Effector memory CD8-positive, alpha-beta T cell (primary cell): ENCODE results near the gene RNF41.

Source experiments
- ATAC-seq: fragments of 150-1000 bp; cut with Tn5 transposase; replicated peaks from 2 replicates; pipeline ENCODE4 v1.10.0; 2021; ENCODE audit warnings: mild to moderate bottlenecking, moderate library complexity
- DNase-seq, 3 experiments: peaks; one replicate each; pipeline ENCODE4 v3.0.0; 2021
- H3K27ac Mint-ChIP-seq, 2 donors: one replicate each; pipeline ENCODE4 v1.8.0; 2022; ENCODE audit warnings: mild to moderate bottlenecking in 2 of 2, mixed read lengths in 2 of 2, moderate library complexity in 2 of 2
- H3K27me3 Mint-ChIP-seq, 2 donors: one replicate each; pipeline ENCODE4 v1.8.0; 2022; ENCODE audit warnings: mixed read lengths in 2 of 2
- H3K36me3 Mint-ChIP-seq: one replicate; pipeline ENCODE4 v1.8.0; 2022; ENCODE audit warnings: mild to moderate bottlenecking, moderate library complexity, mixed read lengths; ENCODE audit not compliant: insufficient read depth
- H3K4me1 Mint-ChIP-seq, 2 donors: one replicate each; pipeline ENCODE4 v1.8.0; 2022; ENCODE audit warnings: low read depth in 2 of 2, mixed read lengths in 2 of 2
- H3K4me3 Mint-ChIP-seq, 2 donors: one replicate each; pipeline ENCODE4 v1.8.0; 2022; ENCODE audit warnings: mild to moderate bottlenecking in 2 of 2, mixed read lengths in 2 of 2, moderate library complexity in 2 of 2
- H3K9me3 Mint-ChIP-seq, 2 donors: one replicate each; pipeline ENCODE4 v1.8.0; 2022; ENCODE audit warnings: mixed read lengths in 2 of 2

The RNF41 gene

DNA sequence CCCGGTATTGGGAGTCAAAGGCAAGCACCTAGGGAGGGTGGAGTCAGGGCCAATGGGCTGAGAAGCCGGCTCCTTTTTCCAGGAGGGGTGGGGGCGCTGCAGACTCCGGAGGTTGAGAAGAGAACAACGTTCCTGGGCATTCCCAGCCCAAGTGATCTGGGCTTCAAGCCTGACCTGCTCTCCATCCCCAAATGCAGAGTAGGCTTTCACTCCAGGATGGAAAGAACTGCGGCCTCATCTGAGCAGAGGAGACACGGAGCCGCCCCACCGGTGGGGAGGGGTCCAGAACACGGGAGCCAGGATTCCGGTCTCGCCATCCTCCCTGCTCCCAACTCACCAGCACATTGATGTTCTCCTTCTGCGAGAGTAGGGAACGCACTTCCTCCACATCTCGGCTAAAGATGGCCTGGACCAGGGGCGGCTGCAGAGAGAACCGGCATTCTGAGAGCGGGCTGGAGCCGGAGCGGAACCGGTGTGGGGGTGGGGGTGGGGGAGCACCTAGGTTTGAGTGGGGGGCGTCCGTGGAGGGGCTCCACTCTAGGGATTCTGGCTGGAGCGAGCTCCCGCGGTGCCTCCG lies 35.9 kb upstream of the RNF41 start:
- ATAC-seq (peak; percentile 5), DNase-seq (no peak)
- no peaks in the 10 kb centered on the region for H3K27me3 Mint-ChIP-seq
- peak overlapping the region; percentile 83 for H3K4me3 Mint-ChIP-seq
- peaks cover 17 to 23% of the 10 kb centered on the region in 2 donors for H3K4me1 Mint-ChIP-seq
- peaks cover 47% of the 10 kb centered on the region for H3K36me3 Mint-ChIP-seq
- peak overlapping the region; percentile 79 to 93 for H3K27ac Mint-ChIP-seq
- no peaks in the 10 kb centered on the region for H3K9me3 Mint-ChIP-seq

DNA sequence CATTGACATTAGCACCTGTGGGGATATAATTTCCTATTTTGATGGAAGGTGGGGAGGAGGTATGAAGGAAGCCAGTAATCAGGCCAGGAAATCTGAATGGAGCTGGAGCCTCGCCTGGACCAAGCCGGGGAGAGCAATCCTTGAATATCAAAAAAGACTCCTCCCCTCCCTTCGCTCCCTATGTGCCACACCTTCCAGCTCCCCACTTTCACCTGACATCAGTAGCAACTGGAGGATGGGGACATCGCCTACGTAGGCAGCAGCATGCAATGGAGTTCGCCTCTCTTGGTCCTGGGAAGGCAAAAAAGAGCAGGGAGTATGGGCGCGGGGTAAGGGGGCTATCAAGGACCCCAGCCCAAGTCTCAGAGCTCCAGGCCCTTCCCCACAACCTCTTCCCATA lies 35.3 kb upstream of the RNF41 start:
- no peak for DNase-seq
- Mint-ChIP-seq H3K9me3 (no peaks in the 10 kb centered on the region), H3K4me3 (peak overlapping the region; percentile 83), H3K36me3 (peaks cover 52% of the 10 kb centered on the region), H3K4me1 (peaks cover 17 to 23% of the 10 kb centered on the region in 2 donors), H3K27me3 (no peaks in the 10 kb centered on the region), H3K27ac (peak overlapping the region; percentile 79 to 93)
- ATAC-seq = no peak

DNA sequence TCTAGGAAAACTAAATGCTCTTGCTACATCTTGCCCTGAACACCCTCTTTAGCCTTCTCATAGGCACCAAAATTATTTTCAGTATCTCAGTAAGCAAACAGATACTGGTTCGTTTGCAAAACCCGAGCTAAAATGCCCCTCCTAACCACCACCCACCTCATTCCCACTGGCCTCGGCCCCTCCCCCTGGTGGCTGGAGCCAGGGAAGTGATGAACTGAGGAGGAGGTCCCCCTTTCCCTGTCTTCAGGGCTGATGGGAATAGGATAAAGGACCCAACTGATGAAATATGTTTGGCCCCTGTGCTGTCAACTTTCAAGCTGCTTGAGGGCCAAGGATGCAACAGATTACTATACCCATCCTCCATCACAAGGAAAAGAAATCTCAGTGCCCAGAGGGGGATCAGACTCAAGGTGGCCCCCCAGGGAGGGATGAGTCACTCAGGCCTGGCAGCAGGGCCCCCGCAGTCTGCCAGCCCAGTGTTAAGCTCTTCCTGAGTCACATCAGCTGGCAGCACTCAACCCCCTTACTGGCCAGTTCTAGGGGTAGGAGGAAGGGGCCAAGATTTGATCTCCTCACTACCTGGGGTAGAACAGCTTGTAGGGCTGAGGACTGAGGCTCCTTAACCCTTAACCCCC lies 34.7 kb upstream of the RNF41 start:
- peak overlapping the region; percentile 65 to 79 for H3K27ac Mint-ChIP-seq
- peaks cover 58% of the 10 kb centered on the region for H3K36me3 Mint-ChIP-seq
- peak overlapping the region; percentile 83 for H3K4me3 Mint-ChIP-seq
- H3K9me3 Mint-ChIP-seq = no peaks in the 10 kb centered on the region
- no peaks in the 10 kb centered on the region for H3K27me3 Mint-ChIP-seq
- H3K4me1 Mint-ChIP-seq = peaks cover 17 to 23% of the 10 kb centered on the region in 2 donors
- no peak for ATAC-seq
- no peak for DNase-seq

DNA sequence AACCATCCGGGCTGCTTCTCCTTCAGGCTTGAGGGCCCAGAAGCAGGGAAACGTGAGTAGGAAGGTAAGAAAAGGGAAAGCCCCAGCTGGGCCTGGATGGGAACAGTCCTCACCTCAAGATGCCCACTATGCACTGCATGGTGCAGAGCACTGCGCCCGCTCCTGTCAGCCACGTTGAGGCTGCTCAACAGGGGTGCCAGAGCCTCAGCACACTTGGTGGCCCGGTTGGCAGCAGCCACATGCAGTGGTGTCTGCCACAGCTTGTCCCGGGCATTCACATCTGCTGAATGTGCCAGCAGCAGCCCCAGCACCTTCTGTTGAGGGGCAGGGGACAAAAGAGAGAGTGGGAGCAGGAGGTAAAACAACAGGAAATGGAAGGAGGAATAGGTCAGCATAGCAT lies 33.9 kb upstream of the RNF41 start:
- DNase-seq = no peak
- Mint-ChIP-seq H3K36me3 (peaks cover 60% of the 10 kb centered on the region), H3K4me3 (peak overlapping the region in 1 of 2 donors; percentile 14), H3K4me1 (peaks cover 17 to 23% of the 10 kb centered on the region in 2 donors), H3K27me3 (no peaks in the 10 kb centered on the region), H3K27ac (peak overlapping the region in 1 of 2 donors; percentile 65), H3K9me3 (no peaks in the 10 kb centered on the region)
- ATAC-seq = no peak

DNA sequence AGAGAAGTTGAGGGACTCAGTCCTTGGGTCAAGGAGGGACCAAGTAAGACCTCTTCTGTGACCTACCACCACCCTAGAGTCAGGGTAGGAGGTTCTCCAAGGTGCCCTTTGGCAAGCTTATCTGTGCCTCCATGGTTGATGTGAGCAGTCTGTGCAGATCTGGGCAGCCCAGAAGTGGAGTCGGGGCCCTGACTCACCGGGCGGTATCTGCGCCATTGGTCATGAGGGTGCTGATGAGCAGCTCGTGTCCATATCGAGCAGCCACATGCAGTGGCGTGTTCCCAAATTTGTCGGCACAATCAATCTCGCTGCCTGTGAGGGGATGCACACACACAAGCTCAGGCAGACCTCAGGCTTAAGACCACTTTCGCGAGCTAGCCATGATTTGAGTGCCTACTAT lies 31.4 kb upstream of the RNF41 start:
- no peak overlapping the region for H3K27ac Mint-ChIP-seq
- H3K27me3 Mint-ChIP-seq = no peaks in the 10 kb centered on the region
- peaks cover 10 to 16% of the 10 kb centered on the region in 2 donors for H3K4me1 Mint-ChIP-seq
- H3K9me3 Mint-ChIP-seq = no peaks in the 10 kb centered on the region
- ATAC-seq (no peak), DNase-seq (no peak)
- H3K36me3 Mint-ChIP-seq = peaks cover 64% of the 10 kb centered on the region
- H3K4me3 Mint-ChIP-seq = no peak overlapping the region

DNA sequence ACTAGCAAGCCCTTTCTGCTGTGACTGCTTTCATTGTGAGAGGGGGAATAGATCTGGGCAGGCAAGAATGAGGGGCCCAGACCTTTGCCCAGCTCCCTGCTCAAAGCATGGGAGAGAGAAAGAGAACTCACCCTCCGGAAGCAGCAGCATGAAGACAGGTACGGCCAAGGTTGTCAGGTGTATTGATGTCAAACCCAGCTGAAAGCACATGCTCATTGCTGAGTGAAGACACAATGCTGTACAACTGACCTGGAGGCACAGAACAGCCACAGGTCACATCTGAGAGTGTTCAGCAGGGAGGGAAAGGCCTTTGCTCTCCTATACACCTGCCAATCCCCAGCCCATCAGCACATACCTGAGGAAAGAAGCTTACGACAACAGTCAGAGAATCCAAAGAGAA lies 30.9 kb upstream of the RNF41 start:
- Mint-ChIP-seq H3K9me3 (no peaks in the 10 kb centered on the region), H3K36me3 (peaks cover 63% of the 10 kb centered on the region), H3K4me1 (peaks cover 10 to 16% of the 10 kb centered on the region in 2 donors), H3K4me3 (no peak overlapping the region), H3K27ac (no peak overlapping the region), H3K27me3 (no peaks in the 10 kb centered on the region)
- ATAC-seq (no peak), DNase-seq (no peak)

DNA sequence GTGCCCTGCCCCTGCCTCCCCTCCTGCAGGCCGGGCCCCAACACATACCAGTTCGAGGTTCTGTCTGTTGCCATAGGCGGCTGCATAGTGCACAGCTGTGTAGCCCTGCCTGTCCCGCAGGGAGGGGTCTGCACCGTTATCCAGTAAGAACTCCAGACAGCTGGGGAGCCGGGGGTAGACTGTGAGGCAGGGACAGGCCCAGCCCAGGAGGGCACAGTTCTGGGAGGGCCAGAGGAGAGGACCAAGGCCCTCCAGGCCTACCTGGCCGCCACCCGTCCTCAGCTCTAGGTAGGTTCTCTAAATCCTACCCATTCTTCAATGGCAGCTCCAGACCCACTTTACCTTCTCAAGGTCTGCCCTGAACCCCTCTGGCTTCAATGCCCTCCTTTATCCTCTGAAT lies 27.0 kb upstream of the RNF41 start:
- no peak for DNase-seq
- no peak overlapping the region for H3K4me3 Mint-ChIP-seq
- no peaks in the 10 kb centered on the region for H3K9me3 Mint-ChIP-seq
- H3K36me3 Mint-ChIP-seq = peaks cover 70% of the 10 kb centered on the region
- no peaks in the 10 kb centered on the region for H3K4me1 Mint-ChIP-seq
- H3K27me3 Mint-ChIP-seq = no peaks in the 10 kb centered on the region
- H3K27ac Mint-ChIP-seq = no peak overlapping the region
- ATAC-seq = no peak

DNA sequence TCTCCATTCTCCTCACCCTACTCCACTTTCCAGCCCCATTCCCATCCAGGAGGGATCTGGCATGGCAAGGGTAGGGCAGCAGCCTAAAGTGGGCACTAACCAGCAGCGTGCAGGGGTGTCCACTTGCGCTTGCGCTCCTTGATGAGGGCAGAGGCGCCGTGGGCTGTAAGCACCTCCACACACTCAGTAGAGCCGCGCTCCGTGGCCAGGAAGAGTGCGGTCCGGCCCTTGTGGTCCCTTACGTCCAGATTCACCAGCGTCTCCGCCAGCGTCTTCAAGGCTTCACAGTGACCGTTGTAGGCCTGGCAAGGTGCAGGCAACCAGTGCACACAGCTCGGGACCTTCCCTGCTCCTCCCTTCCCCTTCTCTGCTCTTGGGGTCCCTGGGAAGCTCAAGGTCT lies 26.2 kb upstream of the RNF41 start:
- no peaks in the 10 kb centered on the region for H3K27me3 Mint-ChIP-seq
- H3K9me3 Mint-ChIP-seq = no peaks in the 10 kb centered on the region
- no peak overlapping the region for H3K27ac Mint-ChIP-seq
- DNase-seq = no peak
- peaks cover 67% of the 10 kb centered on the region for H3K36me3 Mint-ChIP-seq
- no peak overlapping the region for H3K4me3 Mint-ChIP-seq
- no peaks in the 10 kb centered on the region for H3K4me1 Mint-ChIP-seq
- no peak for ATAC-seq

DNA sequence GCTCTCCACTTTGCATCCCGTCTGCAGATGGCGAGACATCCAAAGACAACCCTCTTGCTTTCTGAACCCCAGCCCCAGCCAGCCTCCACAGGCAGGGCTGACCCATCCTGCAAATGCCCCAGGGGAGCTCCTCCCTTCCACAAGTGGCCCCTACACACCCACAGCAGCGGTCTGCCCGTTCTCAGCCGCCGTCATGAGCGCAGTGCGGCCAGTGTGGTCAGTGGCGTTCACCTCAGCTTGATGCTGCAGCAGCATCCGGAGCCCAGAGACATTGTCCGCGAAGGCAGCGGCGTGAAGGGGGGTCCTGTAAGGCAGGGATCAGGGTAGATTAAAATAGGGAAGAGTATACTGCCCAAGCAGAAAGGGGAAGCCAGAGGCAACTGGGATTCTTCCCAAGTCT lies 22.8 kb upstream of the RNF41 start:
- H3K27ac Mint-ChIP-seq = no peak overlapping the region
- DNase-seq (no peak), ATAC-seq (no peak)
- H3K4me3 Mint-ChIP-seq = no peak overlapping the region
- H3K4me1 Mint-ChIP-seq = peaks cover 0 to 1% of the 10 kb centered on the region in 2 donors
- peaks cover 58% of the 10 kb centered on the region for H3K36me3 Mint-ChIP-seq
- no peaks in the 10 kb centered on the region for H3K9me3 Mint-ChIP-seq
- no peaks in the 10 kb centered on the region for H3K27me3 Mint-ChIP-seq

DNA sequence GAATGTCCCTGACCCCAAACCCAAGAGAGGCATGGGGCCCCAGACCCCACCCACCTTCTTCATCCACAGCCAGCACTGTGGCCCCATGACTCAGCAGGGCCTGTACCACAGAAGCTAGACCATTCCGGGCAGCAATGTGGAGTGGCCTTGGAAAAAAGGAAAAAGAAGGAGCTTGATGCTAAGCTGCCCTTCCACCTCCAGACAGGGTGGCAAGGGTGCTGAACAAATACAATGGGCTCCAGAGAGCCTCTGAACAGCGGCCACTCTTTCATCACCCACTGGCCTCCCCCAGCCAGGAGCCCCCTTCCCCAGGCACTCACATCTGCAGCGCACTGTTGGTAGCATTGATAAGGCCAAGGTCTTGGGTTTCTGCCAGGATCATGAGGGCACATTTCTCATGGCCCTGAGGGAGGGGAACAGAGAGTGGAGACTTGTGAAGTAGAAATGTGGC lies 22.0 kb upstream of the RNF41 start:
- H3K4me3 Mint-ChIP-seq = no peak overlapping the region
- no peaks in the 10 kb centered on the region for H3K27me3 Mint-ChIP-seq
- no peak overlapping the region for H3K27ac Mint-ChIP-seq
- ATAC-seq (no peak), DNase-seq (no peak)
- H3K4me1 Mint-ChIP-seq = peaks cover 0 to 1% of the 10 kb centered on the region in 2 donors
- H3K36me3 Mint-ChIP-seq = peaks cover 51% of the 10 kb centered on the region
- no peaks in the 10 kb centered on the region for H3K9me3 Mint-ChIP-seq

DNA sequence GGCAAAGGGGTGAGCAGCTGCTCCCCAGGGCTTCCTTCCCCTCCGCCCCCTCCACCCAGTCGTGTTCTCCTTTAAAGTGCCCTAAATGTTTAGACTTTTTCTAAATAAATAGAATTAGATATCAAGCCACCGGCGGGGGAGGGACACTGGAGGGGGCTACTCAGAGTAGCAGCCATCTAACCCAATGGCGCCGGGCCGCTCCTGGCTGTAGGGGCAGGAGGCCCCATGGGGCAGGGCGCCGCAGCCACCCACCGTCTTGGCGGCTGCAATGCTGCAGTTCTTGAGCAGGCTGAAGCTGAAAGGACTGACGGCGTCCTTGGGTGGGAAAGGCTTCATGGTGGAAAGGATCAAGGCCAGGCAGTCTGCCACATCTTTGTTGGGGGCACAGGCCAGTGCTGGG lies 21.3 kb upstream of the RNF41 start:
- no peak overlapping the region for H3K27ac Mint-ChIP-seq
- H3K27me3 Mint-ChIP-seq = no peaks in the 10 kb centered on the region
- DNase-seq (no peak), ATAC-seq (no peak)
- no peak overlapping the region for H3K4me3 Mint-ChIP-seq
- peaks cover 0 to 1% of the 10 kb centered on the region in 2 donors for H3K4me1 Mint-ChIP-seq
- peaks cover 48% of the 10 kb centered on the region for H3K36me3 Mint-ChIP-seq
- no peaks in the 10 kb centered on the region for H3K9me3 Mint-ChIP-seq

DNA sequence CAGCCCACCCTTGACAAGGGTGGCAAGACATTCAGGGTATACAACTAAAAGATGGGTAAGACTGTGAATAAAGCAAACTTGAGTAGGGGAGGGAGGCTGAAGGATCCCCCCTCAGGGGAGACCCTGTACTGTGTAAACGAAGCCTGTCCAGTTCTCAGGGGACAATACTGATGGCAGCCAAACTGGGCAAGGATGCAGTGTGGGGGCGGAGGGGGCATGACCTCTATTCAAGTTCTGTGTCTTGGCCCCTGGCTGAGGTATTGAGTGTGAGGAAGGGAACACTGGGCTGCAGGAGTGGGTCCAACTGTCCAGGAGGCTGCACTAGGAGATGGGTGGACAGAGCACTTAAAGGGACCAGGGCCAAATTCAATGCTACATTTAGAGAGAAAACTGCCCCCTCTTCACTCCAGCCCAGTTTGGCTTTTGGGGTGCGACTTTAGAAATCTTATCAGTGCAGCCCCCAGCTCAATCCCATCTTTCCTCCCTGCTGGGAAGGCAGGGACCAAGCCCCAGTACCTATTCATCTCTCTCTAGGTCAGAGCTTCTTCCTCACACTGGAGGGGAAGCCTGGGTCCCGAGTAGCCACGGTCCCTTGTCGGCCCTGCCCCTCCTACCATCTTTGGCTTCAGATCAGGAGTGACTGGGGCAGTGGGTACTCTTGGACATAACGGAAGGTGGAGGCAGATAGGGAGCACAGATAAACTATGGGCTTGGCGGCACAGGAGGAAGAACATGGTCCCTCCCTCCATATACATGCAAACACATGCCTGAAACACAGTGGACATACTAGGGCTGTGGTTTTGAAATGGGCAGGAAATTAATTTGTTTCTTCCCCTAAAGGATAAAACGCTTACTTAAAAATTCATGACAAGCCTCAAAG lies 19.9 kb upstream of the RNF41 start:
- ATAC-seq (no peak), DNase-seq (no peak)
- Mint-ChIP-seq H3K36me3 (peaks cover 40% of the 10 kb centered on the region), H3K27ac (peak overlapping the region; percentile 42 to 76), H3K27me3 (no peaks in the 10 kb centered on the region), H3K4me1 (peaks cover 0 to 2% of the 10 kb centered on the region in 2 donors), H3K9me3 (no peaks in the 10 kb centered on the region), H3K4me3 (no peak overlapping the region)

DNA sequence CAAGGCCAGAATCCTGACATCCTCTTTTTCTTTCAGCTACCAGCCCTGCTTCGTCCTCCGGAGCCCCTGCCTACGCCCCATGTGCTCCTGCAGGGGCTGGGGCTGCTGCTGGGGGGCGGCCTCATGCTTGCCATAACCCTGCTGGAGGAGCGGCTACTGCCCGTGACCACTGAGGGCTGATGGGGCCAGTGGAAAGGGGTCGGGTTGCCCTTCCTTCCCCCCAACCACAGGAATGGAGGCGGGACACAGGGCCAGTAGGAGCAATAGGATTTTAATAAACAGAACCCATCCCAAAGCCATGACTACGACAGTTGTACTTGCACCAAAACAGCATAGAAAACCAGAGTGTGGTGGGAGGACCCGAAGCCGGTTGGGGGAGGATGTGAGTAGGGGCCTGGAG lies 15.8 kb upstream of the RNF41 start:
- Mint-ChIP-seq H3K9me3 (no peaks in the 10 kb centered on the region), H3K36me3 (peaks cover 23% of the 10 kb centered on the region), H3K4me3 (no peak overlapping the region), H3K27ac (no peak overlapping the region), H3K27me3 (no peaks in the 10 kb centered on the region), H3K4me1 (peaks cover 0 to 9% of the 10 kb centered on the region in 2 donors)
- no peak for ATAC-seq
- no peak for DNase-seq

DNA sequence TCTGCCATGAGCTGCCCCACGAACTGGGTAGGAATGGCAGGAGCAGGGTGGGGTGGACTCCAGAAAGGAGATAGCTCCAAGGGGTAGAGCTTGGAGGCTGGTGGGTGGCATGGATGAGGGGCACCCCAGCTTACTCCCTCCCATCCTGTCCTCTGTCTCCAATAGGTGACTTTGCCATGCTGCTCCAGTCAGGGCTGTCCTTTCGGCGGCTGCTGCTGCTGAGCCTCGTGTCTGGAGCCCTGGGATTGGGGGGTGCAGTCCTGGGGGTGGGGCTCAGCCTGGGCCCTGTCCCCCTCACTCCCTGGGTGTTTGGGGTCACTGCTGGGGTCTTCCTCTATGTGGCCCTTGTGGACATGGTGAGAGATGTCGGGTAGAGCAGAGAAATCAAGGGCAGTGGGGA lies 15.3 kb upstream of the RNF41 start:
- Mint-ChIP-seq H3K4me3 (no peak overlapping the region), H3K4me1 (peaks cover 0 to 9% of the 10 kb centered on the region in 2 donors), H3K27me3 (no peaks in the 10 kb centered on the region), H3K9me3 (no peaks in the 10 kb centered on the region), H3K36me3 (peaks cover 17% of the 10 kb centered on the region), H3K27ac (peak overlapping the region in 1 of 2 donors; percentile 85)
- ATAC-seq (no peak), DNase-seq (no peak)
